ENCODE measurements around the gene BARHL1.

BARHL1 gene

DNA sequence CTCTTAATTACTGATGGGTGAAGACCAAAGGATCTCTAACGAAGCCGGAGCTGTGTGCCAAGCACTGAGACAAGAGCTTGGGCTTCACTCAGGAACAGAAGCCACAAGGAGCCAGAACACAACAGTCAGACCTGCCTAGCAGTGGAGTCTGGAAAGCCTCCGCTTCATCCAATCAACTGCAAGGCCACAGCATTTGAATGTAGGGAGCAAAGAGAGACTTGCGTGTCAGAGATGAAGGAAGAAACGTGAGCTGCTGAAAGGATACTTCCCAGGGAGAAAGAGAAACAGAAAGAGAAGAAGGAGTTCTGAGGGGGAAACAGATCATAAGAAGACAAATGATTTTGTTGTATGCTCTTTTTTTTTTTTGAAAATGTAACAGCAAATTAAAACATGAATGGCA lies 43.9 kb downstream of the BARHL1 start:
- no peak for DNase-seq

DNA sequence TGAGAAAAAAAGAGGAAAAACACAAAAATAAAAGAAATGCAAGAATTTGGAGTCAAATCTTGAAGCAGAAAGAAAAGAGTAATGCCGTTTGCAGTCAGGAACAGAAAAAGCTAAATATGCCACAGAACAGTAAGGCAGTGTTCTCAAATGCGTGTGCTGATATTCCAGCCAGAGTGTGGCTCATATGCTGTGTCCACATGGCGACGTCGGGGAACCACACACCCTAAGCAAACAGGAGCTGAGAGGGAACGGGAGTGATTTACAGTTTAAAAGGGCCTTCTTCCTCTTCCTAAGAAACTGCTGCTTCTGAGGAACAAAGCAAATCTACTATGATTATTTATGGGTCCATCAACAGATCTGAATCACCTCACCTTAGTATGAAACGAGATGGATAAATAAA lies 44.7 kb downstream of the BARHL1 start:
- no peak for DNase-seq

DNA sequence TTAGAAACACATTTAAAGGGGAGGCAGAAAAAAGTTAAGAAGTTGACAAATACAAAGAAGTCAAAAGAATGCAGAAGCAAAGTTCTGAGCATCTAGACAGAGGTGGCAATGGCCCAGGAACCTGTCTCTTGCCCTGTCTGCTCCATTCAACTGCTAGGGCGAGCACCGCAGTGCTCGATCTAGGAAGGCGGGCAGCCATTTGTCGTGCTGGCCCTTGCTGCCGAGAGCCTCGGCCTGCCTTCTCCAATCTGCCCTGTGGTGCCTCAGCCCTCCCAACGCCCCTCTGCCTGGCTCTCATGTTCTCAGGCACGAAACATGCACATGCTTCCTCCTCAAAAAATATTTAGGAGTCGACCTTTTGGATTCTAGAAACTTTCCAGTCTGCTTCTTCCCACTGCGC lies 45.2 kb downstream of the BARHL1 start:
- no peak for DNase-seq

DNA sequence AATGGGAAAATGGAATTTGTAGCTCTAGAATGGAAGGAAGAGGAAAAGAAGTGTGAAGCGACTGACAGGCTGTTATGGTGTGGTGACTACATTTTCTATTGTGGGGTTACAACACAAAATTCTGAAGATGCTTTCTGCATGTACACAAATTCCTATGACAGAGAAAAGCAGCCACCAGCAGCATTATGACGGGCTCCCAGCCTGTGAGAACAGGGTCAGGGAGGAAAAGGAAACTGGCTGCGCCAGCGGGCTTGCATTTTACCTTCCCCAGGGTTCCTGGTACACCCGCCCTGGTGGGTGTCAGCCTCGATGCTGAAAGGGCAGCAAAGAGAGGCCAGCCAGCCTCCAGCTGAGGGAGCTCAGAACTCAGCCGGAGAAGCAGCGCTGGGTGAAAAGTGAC lies 46.3 kb downstream of the BARHL1 start:
- no peak for DNase-seq

DNA sequence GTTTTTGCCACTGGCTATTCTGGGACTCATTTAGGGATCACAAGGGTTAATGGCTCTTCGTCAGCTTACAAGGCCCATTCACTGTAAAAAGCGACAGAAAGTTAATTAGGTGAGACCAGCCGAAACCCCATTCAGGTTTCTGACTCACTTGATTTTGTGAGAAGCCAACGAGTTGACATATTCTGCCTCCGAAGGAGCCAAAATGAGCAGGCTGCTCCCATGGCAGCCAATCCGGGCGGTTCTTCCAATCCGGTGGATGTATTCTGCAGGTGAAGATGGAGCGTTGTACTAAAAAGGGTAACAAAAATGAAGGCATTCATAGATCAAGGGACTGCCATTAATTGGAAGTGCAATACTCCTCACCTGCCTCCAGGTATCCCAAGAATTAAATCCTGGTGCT lies 47.7 kb downstream of the BARHL1 start:
- DNase-seq = no peak

DNA sequence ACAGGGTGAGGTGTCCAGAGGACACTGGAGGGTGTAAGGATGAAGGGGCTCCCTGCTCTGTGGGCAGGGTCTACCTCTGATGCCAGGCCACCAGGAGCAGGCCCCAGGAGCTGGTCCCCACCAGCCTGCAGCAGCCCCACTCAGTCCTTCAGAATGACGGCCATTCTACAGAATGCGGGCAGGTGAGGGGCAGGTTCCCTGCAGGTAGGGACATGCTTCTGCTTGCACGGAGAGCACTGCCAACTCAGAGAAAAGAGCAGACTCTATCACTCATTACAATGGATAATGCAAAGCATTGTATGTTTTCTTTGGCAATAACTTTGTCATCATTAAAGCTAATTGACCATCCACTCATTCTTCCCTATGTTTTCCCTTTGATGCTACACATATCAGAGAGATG lies 48.4 kb downstream of the BARHL1 start:
- DNase-seq = no peak

DNA sequence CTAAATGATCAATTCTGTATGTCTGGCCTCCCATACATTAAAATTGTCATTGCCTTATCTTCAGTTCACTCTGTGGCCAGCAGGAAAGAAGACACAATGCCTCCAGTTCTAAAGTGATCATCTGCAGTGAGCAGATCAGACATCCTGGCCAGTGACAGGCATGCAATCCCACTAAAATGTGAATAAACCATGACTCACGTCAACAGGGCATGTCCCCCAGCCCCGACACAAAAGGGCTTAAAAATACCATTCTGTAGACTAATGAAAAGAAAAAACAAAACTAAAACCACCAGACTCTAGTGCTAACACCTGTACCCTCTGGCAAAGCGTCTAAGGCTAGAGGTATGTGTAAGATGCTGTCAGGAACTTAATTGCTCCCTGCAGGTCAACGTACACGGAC lies 48.9 kb downstream of the BARHL1 start:
- DNase-seq = peak; percentile 82

DNA sequence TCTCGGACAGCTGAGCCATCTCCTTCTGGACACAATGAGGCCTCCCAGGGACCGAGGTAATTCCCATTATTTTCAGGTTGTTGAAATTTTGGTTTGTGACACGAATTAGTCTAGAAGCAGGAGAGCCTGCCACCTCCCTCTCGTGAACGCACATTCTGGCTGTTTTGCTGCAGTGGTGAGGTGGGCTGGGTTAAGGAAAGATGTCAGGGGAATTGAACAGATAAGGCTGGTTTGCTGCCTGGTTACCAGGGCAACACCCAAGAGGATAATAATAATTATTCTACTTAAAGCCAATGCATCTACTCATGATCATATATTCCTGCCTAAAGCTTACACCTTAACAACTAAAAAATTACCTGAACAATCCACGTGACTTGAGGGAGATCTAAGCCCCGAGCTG lies 49.3 kb downstream of the BARHL1 start:
- DNase-seq = no peak

DNA sequence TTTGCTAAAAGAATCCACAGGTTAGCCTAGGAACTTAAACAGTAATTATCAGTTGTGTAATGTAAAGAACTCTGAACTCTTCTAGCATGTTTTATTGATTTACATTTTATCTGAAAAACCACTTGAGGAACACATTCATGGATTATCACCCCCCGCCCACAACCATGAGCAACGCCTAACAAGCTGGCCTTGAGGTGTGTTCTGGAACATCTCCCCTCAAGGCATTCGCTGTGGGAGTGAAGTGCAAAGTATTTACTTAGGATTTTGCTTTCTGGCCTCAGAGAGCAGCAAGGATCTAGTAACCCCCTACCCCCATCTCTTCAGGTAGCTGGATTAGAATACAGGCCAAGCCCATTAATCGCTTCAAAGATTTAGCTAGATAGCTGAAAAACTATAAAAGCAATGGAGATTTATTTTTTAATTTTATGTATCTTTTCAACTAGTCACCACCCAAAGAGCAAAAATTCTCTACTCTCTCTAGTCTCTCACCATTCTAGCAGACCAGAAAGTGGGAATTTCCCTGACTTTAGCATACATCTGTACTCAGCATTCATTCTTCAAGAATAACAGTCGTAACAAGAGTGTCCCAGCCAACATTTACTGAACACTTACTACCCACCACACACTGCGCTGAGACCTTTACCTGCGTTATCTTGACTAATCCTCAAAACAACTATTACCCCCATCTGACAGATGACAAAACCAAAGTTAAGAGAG lies 50.2 kb downstream of the BARHL1 start:
- DNase-seq = no peak

DNA sequence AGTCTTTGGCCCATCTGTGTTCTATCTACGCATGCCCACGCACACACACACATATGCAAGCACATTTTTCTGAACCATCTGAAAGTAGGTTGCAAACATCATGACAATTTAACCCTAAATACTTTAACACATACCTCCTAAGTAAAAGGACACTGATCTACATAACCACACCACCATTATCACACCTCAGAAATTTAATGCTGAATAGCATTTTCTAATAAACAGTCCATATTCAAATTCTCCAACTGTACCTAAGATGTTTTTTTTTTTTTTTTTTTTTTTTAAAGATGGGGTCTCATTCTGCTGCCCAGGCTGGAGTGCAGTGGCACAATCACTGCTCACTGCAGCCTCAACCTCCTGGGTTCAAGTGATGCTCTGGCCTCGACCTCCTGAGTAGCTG lies 51.9 kb downstream of the BARHL1 start:
- DNase-seq = no peak

DNA sequence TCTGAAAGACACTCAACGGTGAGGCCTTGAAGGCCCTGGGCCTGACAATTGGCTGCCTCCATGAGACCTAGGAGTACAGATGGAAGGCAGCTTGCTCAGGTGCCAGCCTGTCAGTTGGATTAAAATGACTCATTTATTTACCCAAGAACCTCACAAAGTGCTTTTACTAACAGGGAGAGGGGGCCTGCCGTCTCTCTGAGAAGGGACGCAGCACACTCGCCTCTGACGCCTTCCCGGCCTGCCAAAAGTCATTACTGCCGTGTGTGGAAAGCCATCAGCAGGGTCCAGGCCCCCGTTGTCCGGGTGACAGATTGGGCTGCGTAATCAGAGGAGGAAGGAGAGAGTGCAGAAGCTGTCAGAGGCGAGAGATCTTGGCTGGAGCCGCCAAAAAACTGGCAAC lies 54.9 kb downstream of the BARHL1 start:
- no peak for DNase-seq

DNA sequence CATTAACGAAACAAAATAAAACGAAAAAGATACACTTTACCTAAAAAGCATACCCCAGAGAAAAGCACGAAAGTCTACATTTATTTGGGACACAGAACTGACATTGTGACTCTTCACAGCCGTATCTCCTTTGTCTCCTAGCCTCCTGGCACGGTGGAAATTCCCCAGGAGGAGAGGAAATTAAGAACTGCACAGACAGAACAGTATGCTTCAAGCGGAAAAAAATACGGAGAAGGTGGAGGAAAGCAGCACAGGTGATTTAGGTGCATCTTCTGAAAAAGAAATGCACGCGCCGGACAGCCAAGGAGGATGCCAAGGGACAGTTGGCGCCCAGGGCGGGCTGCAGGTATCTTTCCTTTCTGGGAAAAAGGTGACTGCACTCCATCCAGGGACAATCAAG lies 55.4 kb downstream of the BARHL1 start:
- no peak for DNase-seq

DNA sequence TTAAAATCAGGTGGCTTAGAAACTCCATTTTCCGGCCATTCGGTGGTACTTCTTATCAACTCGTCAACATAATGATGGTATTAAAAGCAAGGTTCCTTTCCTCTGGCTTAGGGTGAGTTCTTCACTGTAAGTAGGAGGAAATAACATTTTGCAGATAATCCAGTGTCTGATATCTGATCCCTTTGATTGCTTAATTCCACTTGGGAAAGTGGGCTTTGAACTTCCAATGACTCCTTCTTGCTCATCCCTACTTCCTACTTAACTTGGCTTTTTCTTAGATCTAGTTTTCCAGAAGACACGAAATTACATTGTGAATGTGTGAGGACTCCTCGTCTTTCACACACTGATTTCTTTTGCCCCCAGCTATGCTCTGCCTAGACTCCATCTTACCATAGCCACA lies 55.8 kb downstream of the BARHL1 start:
- DNase-seq = no peak

DNA sequence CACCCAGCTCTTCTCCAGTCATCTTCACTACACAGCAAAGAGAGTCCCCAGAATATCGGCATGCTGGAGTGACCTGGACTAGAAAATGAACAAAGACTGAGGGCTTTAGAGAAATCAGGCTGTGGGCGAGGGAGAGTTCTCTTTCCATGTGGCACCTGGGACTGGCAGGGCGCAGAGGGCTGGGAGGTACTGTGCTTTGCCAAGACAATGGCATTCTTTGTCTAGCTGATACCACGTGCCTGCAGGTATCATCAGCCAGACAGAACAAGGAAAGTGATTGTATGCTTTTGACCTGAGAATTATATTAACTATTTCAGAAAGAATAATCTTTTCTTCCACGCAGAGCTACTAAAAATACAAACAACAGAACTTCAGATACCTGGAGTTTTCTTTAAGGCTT lies 56.9 kb downstream of the BARHL1 start:
- DNase-seq = no peak
